ENCODE measurements around the gene CLEC20A. TPM values are rescaled to one million over a fixed set of nuclear protein-coding genes. Genes with fewer than 3 reads are reported as not detected.

CLEC20A gene
- total and polyA plus RNA-seq, 9 of the 15 experiments (the other 6 are each of a cell fraction or from before 2014, with no cell fraction given) = not detected

DNA sequence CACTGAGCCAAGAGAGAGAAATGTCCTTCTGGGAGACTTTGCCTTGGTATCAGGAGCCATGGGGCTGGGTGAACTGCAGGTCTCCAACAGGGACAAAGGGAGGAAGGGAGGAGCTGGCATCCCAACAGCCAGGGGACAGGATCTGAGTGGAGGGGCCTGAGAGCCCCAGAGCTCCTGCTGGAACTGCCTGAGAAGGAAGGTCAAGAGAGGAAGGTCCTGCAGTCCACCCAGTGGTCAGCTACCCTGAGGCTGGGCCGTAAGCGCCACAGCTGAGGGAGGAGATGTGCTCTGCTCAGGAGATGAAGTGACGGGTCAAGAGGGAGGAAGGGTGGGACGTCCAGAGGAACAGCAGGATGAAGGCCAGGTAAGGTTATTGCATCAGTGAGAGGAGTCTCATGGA lies 7.5 kb upstream of the CLEC20A start:
- no TSS peak for BruUV-seq (replicated peaks)
- no peak for DNase-seq (ENCODE audit: extremely low read depth in 1 of 4, low spot score in 3 of 4)
- no peaks in the 10 kb centered on the region for H3K79me2 ChIP-seq (ENCODE audit: control insufficient read depth, insufficient read depth, low read length)
- H2AFZ ChIP-seq (ENCODE audit: low read depth, low read length) = no peak overlapping the region
- peaks cover 3% of the 10 kb centered on the region for H3K9me1 ChIP-seq (ENCODE audit: control insufficient read depth, insufficient read depth, low read length)
- peaks cover 9 to 40% of the 10 kb centered on the region in 2 experiments; a peak in 3 of 5 replicates for H3K27me3 ChIP-seq (ENCODE audit: control insufficient read depth in 2 of 2, insufficient read depth in 2 of 2, low read length in 2 of 2)
- no peak overlapping the region for H3K9ac ChIP-seq (ENCODE audit: insufficient read depth in 1 of 2, low read depth in 2 of 2, low read length in 2 of 2)
- peaks cover 4 to 8% of the 10 kb centered on the region in 2 experiments; a peak in 2 of 5 replicates for H3K4me1 ChIP-seq (replicated peaks in 1 of 2; ENCODE audit: control insufficient read depth in 2 of 2, insufficient read depth in 2 of 2, low read length in 2 of 2)
- no peak overlapping the region for H3K4me2 ChIP-seq (ENCODE audit: insufficient read depth, low read length)
- in situ Hi-C loops (cut with MboI) = no loop called here
- H3K36me3 ChIP-seq (ENCODE audit: control insufficient read depth, insufficient read depth, low read length) = no peaks in the 10 kb centered on the region
- ATAC-seq = no peak
- H3K9me3 ChIP-seq (replicated peaks; ENCODE audit: control insufficient read depth, insufficient read depth, low read depth, low read length) = no peaks in the 10 kb centered on the region
- FAIRE-seq = no peak
- CTCF ChIA-PET (ENCODE audit: low intra/inter-chr PET ratio) = no interaction called here
- intact Hi-C loops (cut with micrococcal nuclease) = no loop called here
- H3K4me3 ChIP-seq = no peak overlapping the region
- no peak overlapping the region for H3K27ac ChIP-seq (ENCODE audit: extremely low read depth, low read depth, low read length)
- no peaks in the 10 kb centered on the region; the same call in 1 of the 2 replicates for H4K20me1 ChIP-seq (replicated peaks; ENCODE audit: control insufficient read depth, insufficient read depth, low read length)
- WGBS (ENCODE audit: insufficient coverage, low coverage, missing lambda C conversion rate) = 6% methylated on average over 4 of the region's 4 CpGs
- POLR2A ChIA-PET = interaction anchor here (0.9 kb wide), 1 partner anchor 9 kb away, joined by 3 read pairs; no protein-coding TSS in a partner anchor
- TF ChIP-seq POLR2AphosphoS5 (IDR thresholded peaks at IDR 0.05; ENCODE audit: control insufficient read depth, insufficient read depth, low read depth, low read length) (no peak), ASH1L (IDR thresholded peaks at IDR 0.05; ENCODE audit: borderline replicate concordance, low read depth, partially characterized antibody) (no peak), BCL6 (CRISPR knock-in tag; IDR thresholded peaks at IDR 0.05) (no peak), BHLHE40 (IDR thresholded peaks at IDR 0.05; ENCODE audit: low read length) (no peak), LARP7 (IDR thresholded peaks at IDR 0.05) (no peak), MTA3 (IDR thresholded peaks at IDR 0.05; ENCODE audit: borderline replicate concordance) (no peak), ZNF707 (CRISPR knock-in tag; conservative IDR thresholded peaks at IDR 0.05) (no peak), BDP1 (IDR thresholded peaks at IDR 0.05; ENCODE audit: insufficient read depth, insufficient read length) (no peak), ATF7 (IDR thresholded peaks at IDR 0.05) (no peak)
- TF ChIP-seq, protein P1, sequence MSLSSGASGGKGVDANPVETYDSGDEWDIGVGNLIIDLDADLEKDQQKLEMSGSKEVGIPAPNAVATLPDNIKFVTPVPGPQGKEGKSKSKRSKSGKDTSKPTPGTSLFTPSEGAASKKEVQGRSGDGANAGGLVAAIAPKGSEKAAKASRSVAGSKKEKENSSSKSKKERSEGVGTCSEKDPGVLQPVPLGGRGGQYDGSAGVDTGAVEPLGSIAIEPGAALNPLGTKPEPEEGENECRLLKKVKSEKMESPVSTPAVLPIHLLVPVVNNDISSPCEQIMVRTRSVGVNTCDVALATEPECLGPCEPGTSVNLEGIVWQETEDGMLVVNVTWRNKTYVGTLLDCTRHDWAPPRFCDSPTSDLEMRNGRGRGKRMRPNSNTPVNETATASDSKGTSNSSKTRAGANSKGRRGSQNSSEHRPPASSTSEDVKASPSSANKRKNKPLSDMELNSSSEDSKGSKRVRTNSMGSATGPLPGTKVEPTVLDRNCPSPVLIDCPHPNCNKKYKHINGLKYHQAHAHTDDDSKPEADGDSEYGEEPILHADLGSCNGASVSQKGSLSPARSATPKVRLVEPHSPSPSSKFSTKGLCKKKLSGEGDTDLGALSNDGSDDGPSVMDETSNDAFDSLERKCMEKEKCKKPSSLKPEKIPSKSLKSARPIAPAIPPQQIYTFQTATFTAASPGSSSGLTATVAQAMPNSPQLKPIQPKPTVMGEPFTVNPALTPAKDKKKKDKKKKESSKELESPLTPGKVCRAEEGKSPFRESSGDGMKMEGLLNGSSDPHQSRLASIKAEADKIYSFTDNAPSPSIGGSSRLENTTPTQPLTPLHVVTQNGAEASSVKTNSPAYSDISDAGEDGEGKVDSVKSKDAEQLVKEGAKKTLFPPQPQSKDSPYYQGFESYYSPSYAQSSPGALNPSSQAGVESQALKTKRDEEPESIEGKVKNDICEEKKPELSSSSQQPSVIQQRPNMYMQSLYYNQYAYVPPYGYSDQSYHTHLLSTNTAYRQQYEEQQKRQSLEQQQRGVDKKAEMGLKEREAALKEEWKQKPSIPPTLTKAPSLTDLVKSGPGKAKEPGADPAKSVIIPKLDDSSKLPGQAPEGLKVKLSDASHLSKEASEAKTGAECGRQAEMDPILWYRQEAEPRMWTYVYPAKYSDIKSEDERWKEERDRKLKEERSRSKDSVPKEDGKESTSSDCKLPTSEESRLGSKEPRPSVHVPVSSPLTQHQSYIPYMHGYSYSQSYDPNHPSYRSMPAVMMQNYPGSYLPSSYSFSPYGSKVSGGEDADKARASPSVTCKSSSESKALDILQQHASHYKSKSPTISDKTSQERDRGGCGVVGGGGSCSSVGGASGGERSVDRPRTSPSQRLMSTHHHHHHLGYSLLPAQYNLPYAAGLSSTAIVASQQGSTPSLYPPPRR (CRISPR knock-in tag; IDR thresholded peaks at IDR 0.05; ENCODE audit: borderline replicate concordance) = no peak
- TF ChIP-seq, protein P2, sequence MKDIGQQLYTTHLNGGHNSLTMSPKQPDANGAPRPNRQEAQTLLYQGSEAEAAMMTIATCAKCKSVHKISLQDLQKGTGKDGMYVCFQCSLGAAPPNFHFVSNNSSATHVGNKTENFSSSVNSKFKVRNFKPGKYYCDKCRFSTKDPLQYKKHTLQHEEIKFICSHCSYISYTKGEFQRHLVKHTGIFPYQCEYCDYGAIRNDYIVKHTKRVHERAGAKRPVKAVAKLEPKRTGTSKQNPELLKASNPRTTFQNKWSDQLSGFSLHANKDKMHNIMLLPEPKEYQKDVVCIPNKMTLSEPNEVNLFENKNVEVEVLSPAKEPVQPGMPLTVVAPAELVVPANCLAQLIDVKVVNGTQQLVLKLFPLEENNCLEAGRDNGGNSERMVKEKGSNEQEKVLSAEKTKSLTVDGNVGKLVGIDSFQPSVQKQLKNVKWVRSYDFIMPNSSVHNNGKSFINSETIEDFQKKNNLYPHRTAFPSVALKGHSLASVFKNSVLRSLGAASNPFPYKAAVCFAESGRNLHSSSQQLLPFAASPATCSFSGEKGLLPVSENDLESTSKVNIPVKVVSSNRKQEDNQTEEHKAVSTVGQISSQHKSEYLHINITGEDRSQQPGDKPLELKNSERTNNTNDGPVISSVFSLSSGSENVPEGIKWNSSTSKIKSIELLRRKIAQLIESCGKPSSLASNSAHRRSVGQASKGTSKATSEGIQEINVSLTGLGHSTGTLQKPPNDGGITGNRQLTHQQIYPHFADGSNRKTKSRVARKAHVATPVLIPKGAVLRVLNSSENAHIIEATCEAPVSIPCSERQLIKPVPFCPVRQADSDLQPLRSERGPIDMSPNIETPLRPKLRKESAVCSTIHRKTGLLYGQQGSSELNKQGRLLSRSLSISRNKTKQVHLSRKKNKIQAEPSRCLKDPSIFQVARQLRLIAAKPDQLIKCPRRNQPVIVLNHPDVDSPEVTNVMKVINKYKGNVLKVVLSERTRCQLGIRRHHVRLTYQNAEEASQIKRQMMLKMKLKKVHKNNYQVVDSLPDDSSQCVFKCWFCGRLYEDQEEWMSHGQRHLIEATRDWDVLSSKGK (CRISPR knock-in tag; IDR thresholded peaks at IDR 0.05) = no peak

Data from K562 (cell line).